Pulmonary artery endothelial cell (primary cell): ENCODE measurements around the gene ANKRD60. TPM values are rescaled to one million over a fixed set of nuclear protein-coding genes. Genes with fewer than 3 reads are reported as not detected.

Experiments used
- total RNA-seq: library from RNA; depleted of rRNA; stranded (reverse); fragments of >200 nt; gene quantifications from 2 replicates; pipeline ENCODE4 v1.2.3, GENCODE V29; 2014

The ANKRD60 gene
- total RNA-seq, 1 donor from 2014 or later = 0.07 TPM

Other genes with a start within 250 kb of the ANKRD60 start
- gene RAB22A, start 81.1 kb upstream of the ANKRD60 start, total RNA-seq = 13.2 and 13.4 TPM in 2 replicates
- 12.3 and 13.5 TPM in 2 replicates for gene VAPB, start 160.6 kb upstream of the ANKRD60 start, total RNA-seq